HG03139 (cell line): ENCODE results near the gene KCTD14.
"Not testable (repeated sequence)": the region's sequence is repeated elsewhere in the genome, so short reads cannot be mapped to it uniquely, and the experiment has no call there.

Experiments
- ATAC-seq: cut with Tn5 transposase; IDR thresholded peaks from one replicate; pipeline ENCODE4 v1.9.1; 2021; ENCODE audit not compliant: unreplicated experiment

The KCTD14 gene, protein sequence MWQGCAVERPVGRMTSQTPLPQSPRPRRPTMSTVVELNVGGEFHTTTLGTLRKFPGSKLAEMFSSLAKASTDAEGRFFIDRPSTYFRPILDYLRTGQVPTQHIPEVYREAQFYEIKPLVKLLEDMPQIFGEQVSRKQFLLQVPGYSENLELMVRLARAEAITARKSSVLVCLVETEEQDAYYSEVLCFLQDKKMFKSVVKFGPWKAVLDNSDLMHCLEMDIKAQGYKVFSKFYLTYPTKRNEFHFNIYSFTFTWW

DNA sequence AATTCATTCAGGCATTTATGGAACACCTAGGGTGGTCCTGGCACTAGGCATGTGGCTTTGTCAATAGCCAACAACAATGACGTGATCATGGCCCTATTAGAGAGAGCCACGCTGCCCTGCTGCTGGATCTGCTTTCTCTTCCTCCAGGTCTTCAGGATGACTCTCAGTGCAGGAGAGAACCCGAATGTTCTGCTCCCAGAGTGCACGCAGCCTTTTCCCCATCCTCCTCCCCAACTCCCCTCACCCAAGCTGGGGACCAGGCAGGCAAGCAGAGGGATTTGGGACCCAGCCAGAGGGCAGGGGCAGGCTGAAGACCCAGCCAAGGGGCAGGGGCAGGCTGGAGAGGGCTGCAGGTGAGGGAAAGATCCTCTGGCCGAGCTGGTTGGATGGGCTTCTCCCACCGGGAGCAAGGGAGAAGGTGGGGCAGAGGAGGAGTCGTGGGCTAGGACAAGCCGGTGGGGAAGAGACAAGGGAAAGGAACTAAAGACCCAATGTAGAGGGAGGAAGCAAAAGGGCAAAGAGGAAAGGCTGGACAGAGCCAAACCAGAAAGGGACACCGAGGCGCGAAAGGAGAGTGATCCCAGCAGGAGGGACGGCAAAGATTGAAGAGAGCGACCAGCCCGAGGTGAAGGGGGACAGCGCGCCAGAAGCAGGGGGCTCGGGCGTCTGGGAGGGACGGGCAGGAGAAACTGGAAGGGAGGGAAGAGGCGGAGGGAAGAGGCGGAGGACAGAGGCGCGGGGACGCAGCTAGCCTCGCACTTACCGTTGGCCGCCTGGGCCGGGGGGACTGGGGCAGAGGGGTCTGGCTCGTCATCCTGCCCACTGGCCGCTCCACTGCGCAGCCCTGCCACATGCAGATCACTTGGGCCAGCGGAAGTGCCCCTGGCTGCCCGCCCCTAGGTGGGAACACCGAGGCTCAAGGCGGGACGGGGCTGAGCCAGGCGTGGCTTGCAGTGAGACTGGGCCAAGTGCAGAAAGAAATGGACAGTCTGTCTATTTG lies at the start of gene KCTD14:
Gene KCTD14, minus strand, starts transcription at position 880 of the 1,000 bp plus-strand sequence. Its CDS starts 27 bp downstream, at position 853.
- ATAC-seq, result no peak

DNA sequence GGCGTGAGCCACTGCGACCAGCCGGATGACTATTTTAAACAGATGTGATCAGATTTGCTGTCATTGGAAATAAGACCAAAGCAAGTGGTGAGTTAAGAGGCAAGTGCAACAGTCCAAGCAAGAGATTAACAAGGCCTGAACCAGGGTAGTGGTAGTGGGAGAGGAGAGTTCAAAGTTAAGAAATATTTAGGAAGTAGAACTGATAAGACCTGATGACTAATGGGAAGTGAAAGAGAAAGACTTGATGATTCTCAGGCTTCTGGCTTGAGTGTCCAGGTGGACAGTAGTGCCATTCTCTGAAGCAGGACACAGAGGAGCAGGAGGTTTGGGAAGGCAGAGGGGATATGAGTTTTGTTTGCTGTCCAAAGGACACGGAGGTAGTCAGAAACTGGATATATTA lies 49.4 kb upstream of the KCTD14 start:
- no peak for ATAC-seq

DNA sequence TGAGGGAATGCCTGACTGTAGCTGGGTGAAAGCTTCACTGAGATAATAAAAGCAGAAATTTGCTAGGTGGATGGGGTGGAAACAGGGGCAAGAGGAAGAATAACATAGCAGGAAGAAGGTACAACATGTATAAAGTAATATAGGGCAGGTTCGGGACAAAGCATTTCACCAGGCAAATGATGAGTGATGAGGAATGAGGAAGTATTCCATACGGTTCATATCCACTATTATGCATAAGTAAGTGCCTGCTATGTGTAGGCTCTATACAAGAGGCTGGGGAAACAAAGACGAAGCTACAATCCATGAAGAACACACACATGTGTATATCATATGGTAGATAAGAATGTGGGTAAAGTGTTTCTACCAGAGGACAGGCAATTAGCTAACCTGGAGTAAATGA lies 48.6 kb upstream of the KCTD14 start:
- ATAC-seq, result no peak

DNA sequence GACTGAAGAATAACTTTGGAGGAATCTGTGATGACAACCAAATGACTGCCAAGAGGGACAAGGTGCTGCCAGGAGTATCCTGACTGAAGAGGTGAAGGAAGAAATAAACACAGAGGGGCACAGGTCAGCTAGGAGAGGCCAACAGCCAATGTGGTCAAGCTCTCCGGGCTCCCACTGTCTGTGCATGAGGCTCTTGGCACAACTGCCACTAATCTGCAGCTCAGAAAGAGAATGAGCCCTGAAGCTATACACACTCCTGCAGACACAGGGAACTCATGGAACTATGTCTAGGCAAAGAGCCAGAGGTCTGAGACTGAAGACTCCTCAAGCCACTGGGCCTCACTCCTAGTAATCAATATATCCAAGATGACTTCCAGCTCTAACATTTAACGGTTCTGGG lies 47.5 kb upstream of the KCTD14 start:
- no peak for ATAC-seq

DNA sequence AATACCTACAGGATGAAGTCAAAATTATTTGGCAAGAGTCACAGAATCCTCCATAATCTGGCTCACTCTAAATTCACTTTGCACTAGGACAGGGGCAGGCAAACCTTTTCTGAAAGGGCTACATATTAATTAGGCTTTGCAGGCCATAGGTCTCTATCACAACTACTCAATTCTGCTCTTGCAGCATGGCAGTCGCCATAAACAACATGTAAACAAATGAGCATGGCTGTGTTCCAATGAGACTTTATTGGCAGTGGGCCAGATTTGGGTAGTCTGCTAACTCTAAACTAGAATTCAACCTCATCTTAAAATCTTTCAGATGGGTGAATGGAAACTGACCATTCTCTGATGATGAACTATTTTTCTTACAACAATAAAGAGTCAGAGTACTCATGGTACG lies 46.4 kb upstream of the KCTD14 start:
- ATAC-seq, result no peak

DNA sequence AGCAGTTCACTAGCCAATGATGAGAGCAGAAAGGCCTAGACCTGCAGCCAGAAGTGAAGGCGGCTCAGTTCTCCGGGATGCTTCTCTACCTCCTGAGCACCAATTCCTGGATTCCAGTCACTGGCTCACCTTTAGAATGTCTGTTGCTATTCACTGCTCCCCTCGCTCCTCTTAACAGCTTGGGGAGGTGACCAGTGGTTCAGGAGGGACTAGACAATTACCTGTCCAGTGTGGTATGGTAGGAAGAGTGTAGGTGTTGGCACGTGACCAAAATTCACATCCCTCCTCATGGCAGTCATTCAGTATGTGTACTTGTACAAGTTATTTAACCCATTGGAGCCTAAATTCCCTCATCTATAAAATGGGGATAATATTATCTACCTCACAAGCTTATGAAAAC lies 44.6 kb upstream of the KCTD14 start:
- no peak for ATAC-seq

DNA sequence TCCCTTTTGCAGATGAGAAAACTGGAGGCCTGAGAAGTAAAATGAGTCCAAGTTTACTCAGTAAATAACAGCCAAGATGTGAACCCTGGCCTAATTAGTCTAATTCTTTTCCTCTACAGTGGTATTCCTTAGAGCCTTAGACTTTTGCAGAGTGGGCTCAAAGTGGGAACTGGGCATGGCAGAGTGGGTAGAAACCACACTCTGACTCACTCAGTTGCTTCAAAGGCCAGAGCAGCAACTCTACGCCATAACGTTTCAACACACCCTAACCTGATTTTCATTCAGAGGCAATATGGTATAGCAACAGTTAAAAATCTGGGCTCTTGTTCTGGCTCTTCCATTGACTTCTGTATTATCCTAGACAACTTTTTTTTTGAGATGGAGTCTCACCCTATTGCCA lies 43.4 kb upstream of the KCTD14 start:
- ATAC-seq, result no peak

DNA sequence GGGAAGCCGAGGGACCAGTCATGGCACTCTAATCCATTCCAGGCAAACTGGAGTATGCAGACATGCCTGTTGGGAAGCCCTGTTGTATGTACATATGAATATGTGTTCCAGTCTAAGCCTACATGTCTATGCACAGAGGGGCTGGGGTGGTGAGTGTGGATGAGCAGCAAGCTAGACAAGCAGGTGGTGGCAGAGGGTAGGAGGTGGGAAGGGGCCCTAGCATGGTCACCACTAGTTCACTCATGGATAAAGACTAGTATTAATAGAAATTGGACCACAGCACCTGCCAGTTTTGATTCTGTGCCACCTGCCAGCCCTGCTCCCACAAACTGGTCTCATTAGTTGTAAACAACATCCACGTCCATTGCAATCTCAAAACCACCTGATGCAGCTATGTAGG lies 42.1 kb upstream of the KCTD14 start:
- ATAC-seq, result no peak

DNA sequence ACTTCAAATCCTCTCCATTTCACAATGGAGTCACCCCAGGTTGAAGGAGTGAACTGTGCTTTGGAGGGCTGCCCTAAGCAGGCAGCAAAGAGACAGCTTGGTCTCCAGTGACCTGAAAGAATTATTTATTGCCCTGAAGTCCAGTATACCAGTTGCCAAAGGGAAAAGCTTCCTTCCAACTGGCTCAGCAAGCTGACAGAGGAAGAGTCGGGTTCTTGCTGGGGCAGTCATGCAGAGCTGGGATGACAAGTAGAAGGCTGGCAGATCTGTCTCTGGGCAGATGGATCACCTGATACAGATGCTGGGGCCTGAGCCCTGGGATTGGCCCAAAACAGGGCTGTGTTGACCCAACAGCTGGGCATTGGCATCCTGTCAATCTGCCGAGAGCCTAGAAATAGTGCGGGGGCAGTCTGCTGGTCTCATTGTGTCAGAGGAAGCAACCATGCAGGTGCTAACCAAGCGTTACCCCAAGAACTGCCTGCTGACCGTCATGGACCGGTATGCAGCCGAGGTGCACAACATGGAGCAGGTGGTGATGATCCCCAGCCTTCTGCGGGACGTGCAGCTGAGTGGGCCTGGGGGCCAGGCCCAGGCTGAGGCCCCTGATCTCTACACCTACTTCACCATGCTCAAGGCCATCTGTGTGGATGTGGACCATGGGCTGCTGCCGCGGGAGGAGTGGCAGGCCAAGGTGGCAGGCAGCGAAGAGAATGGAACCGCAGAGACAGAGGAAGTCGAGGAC lies 40.5 kb upstream of the KCTD14 start, which contains the start of gene THRSP:
Gene THRSP, plus strand, starts transcription at position 422 of the 742 bp plus-strand sequence. Its CDS starts 21 bp downstream, at position 443.
- ATAC-seq, result no peak

DNA sequence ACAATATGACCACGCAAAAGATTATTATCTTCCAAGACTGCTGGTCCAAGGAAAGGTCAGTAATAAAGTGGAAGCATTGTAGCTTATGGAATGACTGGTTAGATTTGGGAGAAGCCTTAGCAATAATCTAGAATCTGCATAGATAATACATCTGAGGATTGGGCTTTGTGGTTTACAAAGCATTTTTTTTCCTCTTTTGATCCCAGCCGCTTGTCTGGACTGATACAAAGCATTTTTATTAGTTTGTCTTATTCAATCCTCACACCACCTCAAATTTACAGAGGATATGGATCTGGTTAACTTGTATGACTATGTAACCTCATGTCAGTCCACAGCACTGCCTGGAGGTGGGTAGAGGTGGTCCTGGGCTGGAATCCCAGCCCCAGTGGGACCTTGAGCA lies 39.6 kb upstream of the KCTD14 start:
- ATAC-seq, result no peak

DNA sequence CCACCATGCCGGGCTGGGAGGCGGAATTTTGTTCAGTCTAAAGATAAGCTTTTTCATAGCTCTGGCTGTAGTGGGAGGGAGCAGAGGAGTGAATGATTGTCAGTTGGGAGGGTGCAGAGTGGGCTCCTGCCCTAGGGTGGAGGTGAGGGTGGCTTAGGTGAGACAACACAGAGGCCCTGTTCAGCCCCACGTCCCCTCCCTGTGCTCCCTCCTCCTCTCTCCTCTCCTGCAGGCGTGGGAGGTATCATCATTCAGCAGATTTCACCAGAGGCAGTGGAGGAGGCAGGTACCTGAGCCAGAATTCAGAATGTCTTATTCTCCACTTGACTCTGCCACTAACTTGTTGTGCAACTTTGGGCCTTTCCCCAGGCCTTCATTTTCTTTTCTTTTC lies 38.8 kb upstream of the KCTD14 start:
- no peak for ATAC-seq

DNA sequence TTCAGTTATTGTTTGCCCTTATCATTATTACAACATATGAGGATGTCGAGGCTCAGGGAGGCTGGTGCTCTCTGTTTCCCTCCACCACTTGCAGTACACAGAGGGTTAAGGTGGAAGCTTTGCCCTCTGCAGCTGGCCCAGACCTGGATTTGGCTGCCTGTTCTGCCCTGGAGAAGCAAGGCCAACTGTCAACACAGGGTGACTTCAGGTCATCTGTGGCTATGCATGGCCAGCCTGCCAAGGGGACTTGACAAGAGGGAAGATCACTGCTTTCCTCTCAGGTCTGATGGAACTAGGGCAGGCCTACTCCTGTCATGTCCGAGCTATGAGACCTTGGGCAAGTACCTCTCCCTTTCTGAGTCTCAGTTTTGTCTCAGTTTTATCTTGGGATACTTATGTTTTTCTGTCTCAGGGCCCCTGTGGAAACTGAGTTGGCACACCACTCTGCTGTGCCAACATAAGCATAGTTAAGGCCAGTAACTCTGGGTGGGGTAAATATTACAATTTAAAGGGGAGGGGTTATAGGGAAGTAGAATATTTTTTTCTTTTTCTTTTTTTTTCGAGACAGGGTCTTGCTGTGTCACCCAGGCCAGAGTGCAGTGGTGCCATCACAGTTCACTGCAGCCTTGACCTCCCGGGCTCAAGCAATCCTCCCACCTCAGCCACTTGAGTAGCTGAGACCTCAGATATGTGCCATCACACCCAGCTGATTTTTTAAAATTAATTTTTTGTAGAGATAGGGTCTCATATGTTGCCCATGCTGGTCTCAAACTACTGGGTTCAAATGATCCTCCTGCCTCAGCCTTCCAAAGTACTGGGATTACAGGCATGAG lies 38.2 kb upstream of the KCTD14 start:
- no peak for ATAC-seq

DNA sequence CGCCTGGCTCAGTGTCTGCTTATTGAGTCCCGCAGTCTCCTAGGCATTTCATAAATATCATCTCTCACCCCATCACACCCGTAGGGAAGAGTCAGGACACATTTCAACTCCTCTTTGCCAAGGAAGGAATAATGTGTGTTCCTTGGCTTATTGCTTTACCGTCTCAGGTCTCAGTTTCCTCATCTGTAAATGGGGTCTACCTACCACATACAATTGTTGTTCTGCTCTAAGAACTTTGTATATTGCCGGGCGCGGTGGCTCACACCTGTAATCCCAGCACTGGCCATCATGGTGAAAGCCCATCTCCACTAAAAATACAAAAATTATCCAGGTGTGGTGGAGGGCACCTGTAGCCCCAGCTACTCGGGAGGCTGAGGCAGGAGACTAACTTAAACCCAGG lies 37.5 kb upstream of the KCTD14 start:
- no peak for ATAC-seq

DNA sequence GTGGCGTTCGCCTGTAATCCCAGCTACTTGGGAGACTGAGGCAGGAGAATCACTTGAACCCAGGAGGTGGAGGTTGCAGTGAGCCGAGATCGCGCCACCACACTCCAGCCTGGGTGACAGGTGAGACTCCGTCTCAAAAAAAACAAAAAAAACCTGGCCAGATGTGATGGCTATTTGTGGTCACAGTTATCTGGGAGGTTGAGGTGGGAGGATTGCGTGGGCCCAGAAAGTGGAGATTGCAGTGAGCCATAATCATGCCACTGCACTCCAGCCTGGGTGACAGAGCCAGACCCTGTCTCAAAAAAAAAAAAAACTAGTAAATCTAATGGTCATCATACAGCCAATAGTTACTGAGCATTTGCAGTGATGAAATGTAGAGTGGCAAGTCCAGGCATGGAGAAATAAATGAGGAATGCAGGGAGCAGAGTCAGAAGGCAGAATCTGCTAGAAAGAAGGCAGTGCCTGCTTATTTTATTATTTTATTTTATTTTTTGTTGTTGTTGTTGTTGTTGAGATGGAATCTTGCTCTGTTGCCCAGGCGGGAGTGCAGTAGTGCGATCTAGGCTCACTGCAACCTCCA lies 36.8 kb upstream of the KCTD14 start:
- not testable (repeated sequence) for ATAC-seq

DNA sequence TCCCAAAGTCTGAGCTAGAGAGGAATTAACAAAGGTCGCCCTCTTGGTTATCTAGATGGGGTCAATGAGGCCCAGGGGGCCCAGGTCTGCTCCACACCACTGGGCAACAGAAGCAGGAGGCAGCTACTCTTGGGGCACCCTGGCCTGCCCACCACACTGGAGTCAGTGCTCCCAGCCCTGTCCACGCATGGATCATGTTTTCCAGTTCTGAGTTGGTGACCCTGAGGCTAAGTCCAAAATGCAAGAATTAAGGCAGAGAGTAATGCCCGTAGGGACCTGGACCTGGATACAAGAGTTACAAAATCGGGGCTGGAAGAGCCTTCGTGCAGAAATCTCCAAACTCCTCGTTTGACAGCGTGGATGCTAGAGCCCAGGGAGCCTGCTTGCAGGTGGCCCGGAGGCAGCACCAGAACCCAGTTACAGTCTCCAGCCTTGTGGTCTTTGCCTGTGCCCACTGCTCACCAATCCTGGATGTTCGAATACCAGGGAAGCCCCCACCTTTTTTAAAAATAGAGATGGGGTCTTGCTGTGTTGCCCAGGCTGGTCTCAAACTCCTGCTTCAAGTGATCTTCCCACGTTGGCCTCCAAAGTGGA lies 34.5 kb upstream of the KCTD14 start:
- ATAC-seq, result no peak

DNA sequence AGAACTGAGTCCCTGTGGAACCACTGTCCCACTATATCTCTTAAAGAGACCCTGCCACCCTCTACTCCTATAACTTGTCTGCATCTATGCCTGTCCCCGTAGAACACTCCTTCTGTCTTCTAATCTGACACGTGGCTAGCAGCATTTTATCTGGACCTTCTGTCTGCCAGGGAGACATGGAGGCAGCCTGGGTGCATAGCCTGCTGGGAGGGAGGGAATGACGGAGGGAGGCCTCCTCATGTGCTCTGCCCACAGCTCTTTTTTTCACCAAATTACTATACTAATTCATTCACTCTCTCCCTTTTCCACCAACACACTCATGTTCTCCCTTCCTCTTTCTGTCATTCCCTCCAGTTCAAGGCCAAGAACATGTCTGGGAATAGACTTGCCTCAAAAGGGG lies 33.0 kb upstream of the KCTD14 start:
- no peak for ATAC-seq

DNA sequence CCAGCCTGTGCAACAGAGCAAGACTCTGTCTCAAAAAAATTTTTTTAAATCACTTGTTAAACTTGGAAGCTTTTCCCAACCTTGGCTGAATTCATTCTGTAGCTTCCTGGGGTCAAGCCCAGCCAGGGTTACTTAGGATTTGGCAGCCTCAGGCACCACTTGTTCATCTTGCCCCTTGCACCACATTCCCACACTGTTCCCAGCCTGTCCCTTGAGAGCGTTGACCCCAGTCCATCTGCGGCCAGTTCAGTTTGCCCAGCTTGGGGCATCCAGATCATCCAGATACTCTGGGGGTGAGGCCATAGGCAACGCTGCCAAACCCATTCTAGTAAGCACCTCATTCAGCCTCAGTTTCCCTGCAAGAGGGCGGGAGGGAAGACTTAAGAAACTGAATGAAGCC lies 31.9 kb upstream of the KCTD14 start:
- no peak for ATAC-seq

DNA sequence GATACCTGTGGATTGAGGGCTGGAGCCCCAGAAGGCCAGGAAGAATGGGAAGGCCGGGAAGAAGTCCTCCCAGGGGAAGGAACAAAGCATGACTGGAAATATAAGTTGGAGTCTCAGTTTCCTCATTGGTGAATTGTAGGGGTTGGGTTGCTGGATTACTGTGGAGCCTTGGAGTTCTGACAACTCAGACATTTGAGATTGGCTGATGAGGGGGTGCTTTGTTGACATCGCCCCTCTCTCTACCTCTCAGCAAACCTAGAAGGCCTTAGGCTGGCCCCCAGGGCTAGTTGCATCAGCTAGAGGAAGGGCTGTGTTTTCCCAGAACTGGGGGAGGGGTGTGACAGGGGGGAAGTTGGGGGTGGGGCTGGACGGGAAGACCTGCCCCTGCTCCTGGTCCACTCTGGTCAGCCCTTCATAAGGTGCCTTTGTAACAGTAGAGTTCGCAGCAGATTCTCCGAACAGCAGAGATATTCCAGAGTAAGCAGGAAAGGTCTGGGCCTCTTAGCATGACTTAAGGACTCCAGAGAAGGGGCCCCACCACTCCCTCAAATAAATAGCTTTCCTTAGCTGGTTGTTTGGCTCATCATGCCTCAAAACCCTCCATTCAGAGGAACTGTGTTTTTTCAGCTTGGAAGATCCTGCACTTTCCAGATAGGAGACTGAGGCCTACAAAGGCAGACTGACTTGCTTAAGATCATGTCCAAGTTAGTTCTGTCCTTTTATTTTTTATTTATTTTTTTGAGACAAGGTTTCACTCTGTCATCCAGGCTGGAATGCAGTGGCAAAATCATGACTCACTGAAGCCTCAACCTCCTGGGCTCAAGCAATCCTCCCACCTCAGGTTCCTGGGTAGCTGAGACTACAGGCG lies 28.1 kb upstream of the KCTD14 start:
- ATAC-seq, result no peak

DNA sequence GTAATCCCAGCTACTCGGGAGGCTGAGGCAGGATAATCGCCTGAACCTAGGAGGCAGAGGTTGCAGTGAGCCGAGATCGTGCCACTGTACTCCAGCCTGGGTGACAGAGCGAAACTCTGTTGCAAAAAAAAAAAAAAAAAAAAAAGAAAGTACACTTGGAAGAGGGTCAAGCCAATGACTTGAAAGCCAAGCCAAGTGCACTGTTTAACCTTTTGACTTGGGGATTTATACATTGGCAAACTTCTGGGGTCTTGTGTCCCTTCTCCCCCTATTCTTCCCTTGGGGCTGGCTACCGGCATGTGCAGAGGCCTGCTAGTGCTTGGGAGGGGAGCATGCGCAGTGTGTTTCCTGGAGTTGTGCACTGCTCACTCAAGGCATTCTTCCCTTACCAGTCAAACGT lies 26.3 kb upstream of the KCTD14 start:
- no peak for ATAC-seq
